Endodermal cell (in vitro differentiated cells): ENCODE results near the gene FREM2. TPM values are rescaled to one million over a fixed set of nuclear protein-coding genes. Genes with fewer than 3 reads are reported as not detected.
A peak's percentile ranks its signal among the peaks of the same experiment; 100 is the strongest.

ENCODE experiments used
- DNase-seq: peaks from one replicate; pipeline ENCODE4 v3.0.0-alpha.2; 2017
- H3K27ac ChIP-seq: 2 replicates; pipeline ENCODE4 v1.5.1; 2013; ENCODE audit warnings: mild to moderate bottlenecking, low read depth, low read length, moderate library complexity
- H3K27me3 ChIP-seq: 2 replicates; pipeline ENCODE4 v1.6.1; 2013; ENCODE audit warnings: mild to moderate bottlenecking, low read length, moderate library complexity; ENCODE audit not compliant: insufficient read depth, control insufficient read depth, poor library complexity, severe bottlenecking
- H3K36me3 ChIP-seq: 2 replicates; pipeline ENCODE4 v1.7.0; 2013; ENCODE audit warnings: mild to moderate bottlenecking, low read length, moderate library complexity; ENCODE audit not compliant: control insufficient read depth, insufficient read depth
- H3K4me1 ChIP-seq: one replicate; pipeline ENCODE4 v1.7.0; 2013; ENCODE audit warnings: low read length; ENCODE audit not compliant: control insufficient read depth, insufficient read depth
- H3K4me3 ChIP-seq: 2 replicates; pipeline ENCODE4 v1.5.1; 2013; ENCODE audit warnings: mild to moderate bottlenecking, low read length, moderate library complexity
- H3K9ac ChIP-seq: 2 replicates; pipeline ENCODE4 v1.6.1; 2013; ENCODE audit warnings: mild to moderate bottlenecking, low read length, moderate library complexity; ENCODE audit not compliant: poor library complexity, severe bottlenecking; ENCODE audit errors: extremely low read depth
- H3K9me3 ChIP-seq: 2 replicates; pipeline ENCODE4 v1.6.1; 2013; ENCODE audit warnings: mild to moderate bottlenecking, low read length, moderate library complexity; ENCODE audit not compliant: control insufficient read depth
- H3K27ac Mint-ChIP-seq: 2 replicates; pipeline ENCODE4 v1.8.0; 2020; ENCODE audit warnings: mixed read lengths
- H3K27me3 Mint-ChIP-seq: 2 replicates; pipeline ENCODE4 v1.8.0; 2021; ENCODE audit warnings: mild to moderate bottlenecking, mixed read lengths; ENCODE audit not compliant: insufficient read depth
- H3K36me3 Mint-ChIP-seq: 2 replicates; pipeline ENCODE4 v1.8.0; 2020; ENCODE audit warnings: low read depth, mixed read lengths
- H3K4me1 Mint-ChIP-seq: 2 replicates; pipeline ENCODE4 v1.8.0; 2020; ENCODE audit warnings: mixed read lengths
- H3K4me3 Mint-ChIP-seq: 2 replicates; pipeline ENCODE4 v1.8.0; 2020; ENCODE audit warnings: mild to moderate bottlenecking, moderate library complexity, mixed read lengths
- H3K9me3 Mint-ChIP-seq: 2 replicates; pipeline ENCODE4 v1.8.0; 2020; ENCODE audit warnings: mild to moderate bottlenecking, mixed read lengths
- WGBS, 2 experiments: methylation state at CpG; one replicate each; pipeline versions ENCODE4 v1.1.5 to v1.1.7; 2013; ENCODE audit warnings: missing lambda C conversion rate in 2 of 2, mixed read lengths in 1 of 2; ENCODE audit not compliant: insufficient coverage in 1 of 2, insufficient read length in 1 of 2; 5-methylcytosine and 5-hydroxymethylcytosine counted together
- total RNA-seq, 2 donors: library from RNA; stranded (reverse); fragmentation: NEBNext Ultra II Directional in 1 of 2; extraction: Animal tissue kit (Norgen Biotek cat#: 25700) in 1 of 2; gene quantifications; 2 replicates in 1 of 2; 3 replicates in 1 of 2; pipeline ENCODE4 v1.2.1, GENCODE V29; 2021
- TF ChIP-seq, protein P1 (sequence below): fragments of 200-600 bp; sonication (generic); conservative IDR thresholded peaks from 2 replicates; pipeline ENCODE4 v1.5.0; 2021; ENCODE audit warnings: antibody characterized with exemption, mild to moderate bottlenecking

Gene FREM2
- total RNA-seq, 2 donors from 2014 or later: 20.4 to 28.4 TPM

DNA sequence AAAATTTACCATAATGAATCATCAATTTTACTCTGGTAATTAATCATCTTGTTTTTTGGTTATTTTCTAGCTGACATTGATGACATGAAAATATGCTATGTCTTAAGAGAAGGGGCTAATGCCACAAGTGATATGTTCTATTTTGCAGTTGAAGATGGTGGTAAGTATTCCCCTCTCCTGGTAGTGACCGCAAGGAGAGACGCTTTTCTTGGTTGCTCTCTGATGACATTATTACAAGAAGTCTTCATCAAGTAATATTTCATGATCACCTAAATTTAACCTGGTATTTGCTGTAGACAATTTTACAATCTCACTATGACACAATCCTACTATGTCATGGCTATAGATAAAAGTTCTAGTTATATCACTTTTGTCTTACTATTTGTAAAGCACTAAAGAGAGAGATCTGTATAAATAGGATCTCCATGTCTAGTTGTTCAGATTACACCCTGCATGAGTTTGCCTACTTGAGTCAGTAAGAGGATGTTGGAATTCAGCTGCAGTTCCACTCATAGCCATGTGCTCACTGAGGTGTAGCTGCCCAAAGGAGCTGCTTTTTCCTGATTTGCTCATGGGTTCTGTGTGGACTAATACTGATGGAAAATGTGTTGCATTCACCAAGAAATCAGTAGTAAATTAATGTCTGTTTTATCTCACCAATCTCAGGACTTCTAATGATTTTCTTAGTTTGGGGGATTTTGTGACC, 10.9 kb downstream of the FREM2 start:
- Histone ChIP-seq H3K4me3 (no peak overlapping the region), H3K27ac (no peak overlapping the region), H3K36me3 (no peaks in the 10 kb centered on the region), H3K9me3 (no peaks in the 10 kb centered on the region), H3K9ac (no peak overlapping the region), H3K27me3 (no peaks in the 10 kb centered on the region), H3K4me1 (peaks cover 2% of the 10 kb centered on the region)
- H3K27ac Mint-ChIP-seq: no peak overlapping the region
- H3K27me3 Mint-ChIP-seq: no peaks in the 10 kb centered on the region
- H3K4me3 Mint-ChIP-seq: no peak overlapping the region
- DNase-seq: no peak
- WGBS, 2 experiments: 95% methylated on average over 2 of the region's 2 CpGs; no CpG with 5 or more reads in 1 of the 2 experiments
- peaks cover 4% of the 10 kb centered on the region for H3K4me1 Mint-ChIP-seq
- TF ChIP-seq, protein P1, sequence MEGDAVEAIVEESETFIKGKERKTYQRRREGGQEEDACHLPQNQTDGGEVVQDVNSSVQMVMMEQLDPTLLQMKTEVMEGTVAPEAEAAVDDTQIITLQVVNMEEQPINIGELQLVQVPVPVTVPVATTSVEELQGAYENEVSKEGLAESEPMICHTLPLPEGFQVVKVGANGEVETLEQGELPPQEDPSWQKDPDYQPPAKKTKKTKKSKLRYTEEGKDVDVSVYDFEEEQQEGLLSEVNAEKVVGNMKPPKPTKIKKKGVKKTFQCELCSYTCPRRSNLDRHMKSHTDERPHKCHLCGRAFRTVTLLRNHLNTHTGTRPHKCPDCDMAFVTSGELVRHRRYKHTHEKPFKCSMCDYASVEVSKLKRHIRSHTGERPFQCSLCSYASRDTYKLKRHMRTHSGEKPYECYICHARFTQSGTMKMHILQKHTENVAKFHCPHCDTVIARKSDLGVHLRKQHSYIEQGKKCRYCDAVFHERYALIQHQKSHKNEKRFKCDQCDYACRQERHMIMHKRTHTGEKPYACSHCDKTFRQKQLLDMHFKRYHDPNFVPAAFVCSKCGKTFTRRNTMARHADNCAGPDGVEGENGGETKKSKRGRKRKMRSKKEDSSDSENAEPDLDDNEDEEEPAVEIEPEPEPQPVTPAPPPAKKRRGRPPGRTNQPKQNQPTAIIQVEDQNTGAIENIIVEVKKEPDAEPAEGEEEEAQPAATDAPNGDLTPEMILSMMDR: peak; percentile 58
- no peaks in the 10 kb centered on the region for H3K36me3 Mint-ChIP-seq
- no peaks in the 10 kb centered on the region for H3K9me3 Mint-ChIP-seq

DNA sequence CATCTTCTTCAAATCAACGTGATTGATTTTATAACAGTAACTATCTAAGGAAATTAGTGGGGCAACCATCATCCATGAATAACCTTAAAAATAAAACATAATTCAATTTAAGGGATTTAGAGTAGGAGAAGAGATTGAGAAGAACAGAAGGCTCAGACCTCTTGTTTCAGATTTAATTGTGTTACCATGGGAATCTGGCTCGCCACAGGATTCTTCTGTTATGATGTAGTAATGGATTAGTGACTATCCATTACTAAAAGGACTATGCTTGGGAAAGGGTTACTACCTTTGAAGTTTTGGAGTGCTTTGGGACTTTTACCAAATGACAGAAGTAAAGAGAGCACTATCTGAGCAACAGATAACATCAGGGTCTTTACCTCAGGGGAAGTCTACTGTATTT, 13.2 kb downstream of the FREM2 start:
- H3K9me3 Mint-ChIP-seq: no peaks in the 10 kb centered on the region
- no peak for DNase-seq
- no peak overlapping the region for H3K27ac Mint-ChIP-seq
- 84 to 100% methylated on average over 1 to 2 of the region's 2 CpGs for WGBS, 2 experiments
- Histone ChIP-seq H3K27ac (no peak overlapping the region), H3K4me1 (no peaks in the 10 kb centered on the region), H3K9me3 (no peaks in the 10 kb centered on the region), H3K27me3 (no peaks in the 10 kb centered on the region), H3K4me3 (no peak overlapping the region), H3K9ac (no peak overlapping the region), H3K36me3 (no peaks in the 10 kb centered on the region)
- H3K4me1 Mint-ChIP-seq: no peaks in the 10 kb centered on the region
- TF ChIP-seq, protein P1: no peak
- no peaks in the 10 kb centered on the region for H3K36me3 Mint-ChIP-seq
- H3K4me3 Mint-ChIP-seq: no peak overlapping the region
- H3K27me3 Mint-ChIP-seq: no peaks in the 10 kb centered on the region

DNA sequence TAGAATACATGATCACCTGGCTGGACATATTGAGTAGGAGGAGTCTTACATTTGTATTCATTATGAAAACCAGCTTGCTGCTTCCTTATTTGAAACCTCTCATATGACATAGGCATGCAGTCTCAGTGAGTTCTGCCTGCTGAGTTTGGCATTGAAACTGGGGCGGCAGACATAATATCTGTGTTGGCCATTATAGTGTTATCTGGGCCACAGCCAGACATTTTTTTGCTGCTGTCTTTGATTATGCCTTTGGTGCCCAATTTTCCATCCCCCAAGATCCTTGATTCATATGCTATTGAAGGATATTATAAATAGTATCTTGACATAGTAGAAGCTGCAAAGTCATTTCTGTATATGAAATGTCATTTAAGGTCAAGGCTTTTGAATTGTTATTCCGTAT, 15.8 kb downstream of the FREM2 start:
- no peaks in the 10 kb centered on the region for H3K36me3 Mint-ChIP-seq
- no peaks in the 10 kb centered on the region for H3K9me3 Mint-ChIP-seq
- H3K4me1 ChIP-seq: no peaks in the 10 kb centered on the region
- no peak overlapping the region for H3K9ac ChIP-seq
- no peak overlapping the region for H3K4me3 ChIP-seq
- no peak overlapping the region for H3K27ac ChIP-seq
- no peaks in the 10 kb centered on the region for H3K9me3 ChIP-seq
- DNase-seq: no peak
- no peaks in the 10 kb centered on the region for H3K4me1 Mint-ChIP-seq
- no peak overlapping the region for H3K27ac Mint-ChIP-seq
- 80 to 86% methylated on average over 1 to 2 of the region's 2 CpGs for WGBS, 2 experiments
- no peaks in the 10 kb centered on the region for H3K36me3 ChIP-seq
- TF ChIP-seq, protein P1: no peak
- H3K27me3 ChIP-seq: no peaks in the 10 kb centered on the region
- no peaks in the 10 kb centered on the region for H3K27me3 Mint-ChIP-seq
- no peak overlapping the region for H3K4me3 Mint-ChIP-seq
